OCI-LY1 (cell line): ENCODE results near the gene ASH1L.

Experiments
- H2AFZ ChIP-seq: fragments of 200-600 bp; sonication (generic), shearing (Covaris generic); 2 replicates; pipeline ENCODE4 v1.6.0; 2014; ENCODE audit warnings: antibody characterized with exemption, mild to moderate bottlenecking, low read length
- H3F3A ChIP-seq: fragments of 200-600 bp; sonication (generic), shearing (Covaris generic); 2 replicates; pipeline ENCODE4 v1.6.0; 2014; ENCODE audit warnings: mild to moderate bottlenecking, antibody characterized with exemption, low read length, moderate library complexity; ENCODE audit not compliant: insufficient read depth
- H3K27ac ChIP-seq: fragments of 200-600 bp; sonication (generic); 2 replicates; pipeline ENCODE4 v1.5.1; 2014; ENCODE audit warnings: low read length, mixed run types, mild to moderate bottlenecking, low read depth; ENCODE audit not compliant: poor library complexity, severe bottlenecking
- H3K27me3 ChIP-seq: fragments of 200-600 bp; sonication (generic); 2 replicates; pipeline ENCODE4 v1.6.0; 2014; ENCODE audit warnings: antibody characterized with exemption, mild to moderate bottlenecking, low read length, moderate library complexity; ENCODE audit not compliant: insufficient read depth
- H3K36me3 ChIP-seq: fragments of 200-600 bp; sonication (generic); 2 replicates; pipeline ENCODE4 v1.6.1; 2014; ENCODE audit warnings: mild to moderate bottlenecking, antibody characterized with exemption, low read length, moderate library complexity, mixed read lengths; ENCODE audit not compliant: insufficient read depth
- H3K4me1 ChIP-seq: fragments of 200-600 bp; sonication (generic); 2 replicates; pipeline ENCODE4 v1.5.1; 2014; ENCODE audit warnings: mild to moderate bottlenecking, low read length, moderate library complexity; ENCODE audit not compliant: insufficient read depth, severe bottlenecking
- H3K4me2 ChIP-seq: fragments of 200-600 bp; sonication (generic), shearing (Covaris generic); 2 replicates; pipeline ENCODE4 v1.6.1; 2014; ENCODE audit warnings: low read length
- H3K4me3 ChIP-seq: fragments of 200-600 bp; sonication (generic); 2 replicates; pipeline ENCODE4 v1.5.1; 2014; ENCODE audit warnings: low read length, low read depth, mild to moderate bottlenecking, mixed read lengths; ENCODE audit not compliant: poor library complexity, severe bottlenecking
- H3K79me2 ChIP-seq: fragments of 200-600 bp; shearing (Covaris generic); 2 replicates; pipeline ENCODE4 v1.6.1; 2016; ENCODE audit warnings: mixed run types, low read length, mixed read lengths; ENCODE audit not compliant: insufficient read depth
- H3K9ac ChIP-seq: fragments of 200-600 bp; sonication (generic), shearing (Covaris generic); 2 replicates; pipeline ENCODE4 v1.6.1; 2014; ENCODE audit warnings: mild to moderate bottlenecking, low read length, mixed read lengths
- H3K9me2 ChIP-seq: fragments of 200-600 bp; sonication (generic), shearing (Covaris generic); 2 replicates; pipeline ENCODE4 v1.6.1; 2014; ENCODE audit warnings: low read depth, mild to moderate bottlenecking, low read length, mixed read lengths
- H3K9me3 ChIP-seq: fragments of 200-600 bp; shearing (Covaris generic); 2 replicates; pipeline ENCODE4 v1.6.1; 2014; ENCODE audit warnings: low read length, mixed read lengths
- H4K20me1 ChIP-seq: fragments of 200-600 bp; sonication (generic), shearing (Covaris generic); 2 replicates; pipeline ENCODE4 v1.6.0; 2016; ENCODE audit warnings: mild to moderate bottlenecking, low read length; ENCODE audit not compliant: insufficient read depth
- CTCF ChIP-seq: fragments of 200-600 bp; sonication (generic), shearing (Covaris generic); IDR thresholded peaks from 2 replicates; pipeline ENCODE4 v1.5.1; 2017; ENCODE audit warnings: mild to moderate bottlenecking, antibody characterized with exemption, low read length, moderate library complexity, mixed read lengths
- EZH2 ChIP-seq: fragments of 200-600 bp; sonication (generic), shearing (Covaris generic); IDR thresholded peaks from 2 replicates; pipeline ENCODE4 v1.8.0; 2017; ENCODE audit warnings: borderline replicate concordance, mixed run types, mild to moderate bottlenecking, antibody characterized with exemption, low read length, moderate library complexity, mixed read lengths

ASH1L gene

GRCh38 chr1:155318082-155318481 is 244.5 kb downstream of the ASH1L start:
- Histone ChIP-seq H3F3A (no peaks in the 10 kb centered on the region), H3K79me2 (no peaks in the 10 kb centered on the region), H3K9me3 (no peaks in the 10 kb centered on the region), H3K36me3 (peaks cover 62% of the 10 kb centered on the region), H4K20me1 (no peaks in the 10 kb centered on the region), H3K27ac (no peak overlapping the region), H3K9me2 (no peaks in the 10 kb centered on the region), H3K4me3 (no peak overlapping the region), H2AFZ (no peak overlapping the region), H3K9ac (no peak overlapping the region), H3K4me1 (peaks cover 36% of the 10 kb centered on the region), H3K4me2 (no peak overlapping the region), H3K27me3 (no peaks in the 10 kb centered on the region)
- no peak for TF ChIP-seq CTCF
- no peak for TF ChIP-seq EZH2

DNA sequence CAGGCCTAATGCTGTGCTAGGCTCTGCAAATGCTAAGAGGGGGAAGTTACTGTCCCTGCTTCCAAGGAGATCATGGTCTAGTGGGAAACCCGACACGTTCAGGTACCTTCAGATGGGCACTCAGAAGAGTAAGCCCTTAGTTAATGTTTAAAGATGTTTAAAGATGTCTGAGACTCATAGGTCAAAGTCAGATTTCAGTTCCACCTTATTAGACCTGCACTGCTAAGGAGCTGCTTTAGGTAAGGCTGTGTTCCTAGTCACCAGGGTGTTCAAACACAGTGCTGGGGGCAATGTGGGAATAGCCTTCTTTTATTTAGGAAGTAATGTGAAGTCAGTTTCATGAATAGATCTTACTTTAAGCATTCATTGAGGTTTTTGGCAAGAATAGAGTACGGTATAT is 245.7 kb downstream of the ASH1L start:
- Histone ChIP-seq H3K4me1 (peaks cover 30% of the 10 kb centered on the region), H3K9me3 (no peaks in the 10 kb centered on the region), H3K27me3 (no peaks in the 10 kb centered on the region), H3K36me3 (peaks cover 72% of the 10 kb centered on the region), H3K9ac (no peak overlapping the region), H3K4me3 (no peak overlapping the region), H4K20me1 (no peaks in the 10 kb centered on the region), H3K4me2 (no peak overlapping the region), H2AFZ (no peak overlapping the region), H3K9me2 (no peaks in the 10 kb centered on the region), H3K79me2 (no peaks in the 10 kb centered on the region), H3F3A (no peaks in the 10 kb centered on the region), H3K27ac (no peak overlapping the region)
- TF ChIP-seq EZH2 (no peak), CTCF (no peak)

GRCh38 chr1:155313261-155313660 is 249.3 kb downstream of the ASH1L start:
- peaks cover 24% of the 10 kb centered on the region for H3K79me2 ChIP-seq
- H3K27ac ChIP-seq = no peak overlapping the region
- H3K9me2 ChIP-seq = no peaks in the 10 kb centered on the region
- H3K9ac ChIP-seq = no peak overlapping the region
- no peak overlapping the region for H2AFZ ChIP-seq
- H3F3A ChIP-seq = no peaks in the 10 kb centered on the region
- TF ChIP-seq CTCF = no peak
- H3K4me3 ChIP-seq = no peak overlapping the region
- H3K36me3 ChIP-seq = peaks cover 78% of the 10 kb centered on the region
- H3K27me3 ChIP-seq = no peaks in the 10 kb centered on the region
- peaks cover 26% of the 10 kb centered on the region for H3K4me1 ChIP-seq
- H3K9me3 ChIP-seq = no peaks in the 10 kb centered on the region
- no peaks in the 10 kb centered on the region for H4K20me1 ChIP-seq
- no peak overlapping the region for H3K4me2 ChIP-seq
